PC-3 (cell line): ENCODE results near the gene ARHGAP15.

ENCODE experiments used
- CTCF ChIP-seq: fragments of 300-600 bp; sonication (generic); conservative IDR thresholded peaks from 2 replicates; pipeline ENCODE4 v1.5.1; 2017; ENCODE audit warnings: antibody characterized with exemption, low read depth, mild to moderate bottlenecking, low read length
- EZH2 ChIP-seq: fragments of 300-600 bp; sonication (generic); IDR thresholded peaks from one replicate; pipeline ENCODE4 v1.6.1; 2017; ENCODE audit warnings: antibody characterized with exemption, mild to moderate bottlenecking, low read length; ENCODE audit not compliant: unreplicated experiment

- TF ChIP-seq CTCF = no peak
- no peak for TF ChIP-seq EZH2
Observed at GRCh38 chr2:143493339-143493738, 364.1 kb downstream of the ARHGAP15 start.
